ENCODE data around the gene CAPZB.

- TF ChIP-seq CTCF (conservative IDR thresholded peaks at IDR 0.05; ENCODE audit: low read length) = no peak
- TF ChIP-seq EZH2phosphoT487 (IDR thresholded peaks at IDR 0.05; ENCODE audit: borderline replicate concordance) = no peak
These were observed 84.3 kb downstream of the CAPZB start for GRCh38 chr1:19400875-19401534.

All from Loucy (cell line).